ENCODE results near the gene EHMT2. TPM values are rescaled to one million over a fixed set of nuclear protein-coding genes. Genes with fewer than 3 reads are reported as not detected.
"Not testable (repeated sequence)": the region's sequence is repeated elsewhere in the genome, so short reads cannot be mapped to it uniquely, and the experiment has no call there.

Gene EHMT2
- total RNA-seq, 1 experiment from 2014 or later = 65.7 TPM

GRCh38 chr6:31907158-31907813 is 9.8 kb upstream of the EHMT2 start:
- H3K27me3 Mint-ChIP-seq (ENCODE audit: insufficient read depth, unreplicated experiment) = no peaks in the 10 kb centered on the region
- Histone ChIP-seq H3K9me3 (no peaks in the 10 kb centered on the region), H3K4me1 (peaks cover 13% of the 10 kb centered on the region; the same call in 1 of the 2 replicates), H3K27me3 (replicated peaks; ENCODE audit: control insufficient read depth, insufficient read depth, low read length) (no peaks in the 10 kb centered on the region), H3K4me3 (ENCODE audit: low read depth, low read length) (no peak overlapping the region), H3K36me3 (ENCODE audit: control insufficient read depth, insufficient read depth, low read length) (no peaks in the 10 kb centered on the region)
- intact Hi-C loops (cut with micrococcal nuclease; ENCODE audit: unreplicated experiment) = no loop called here
- ChIA-PET CTCF (interaction anchor here (0.6 to 2.4 kb wide), 7 partner anchors 9 to 288 kb away, joined by 3 to 11 read pairs (median 4); partner anchors contain the start of genes LSM2 and VARS1), POLR2A (interaction anchor here (0.7 kb wide), 1 partner anchor 169 kb away, joined by 3 read pairs; no protein-coding TSS in a partner anchor)
- TF ChIP-seq, protein P1, sequence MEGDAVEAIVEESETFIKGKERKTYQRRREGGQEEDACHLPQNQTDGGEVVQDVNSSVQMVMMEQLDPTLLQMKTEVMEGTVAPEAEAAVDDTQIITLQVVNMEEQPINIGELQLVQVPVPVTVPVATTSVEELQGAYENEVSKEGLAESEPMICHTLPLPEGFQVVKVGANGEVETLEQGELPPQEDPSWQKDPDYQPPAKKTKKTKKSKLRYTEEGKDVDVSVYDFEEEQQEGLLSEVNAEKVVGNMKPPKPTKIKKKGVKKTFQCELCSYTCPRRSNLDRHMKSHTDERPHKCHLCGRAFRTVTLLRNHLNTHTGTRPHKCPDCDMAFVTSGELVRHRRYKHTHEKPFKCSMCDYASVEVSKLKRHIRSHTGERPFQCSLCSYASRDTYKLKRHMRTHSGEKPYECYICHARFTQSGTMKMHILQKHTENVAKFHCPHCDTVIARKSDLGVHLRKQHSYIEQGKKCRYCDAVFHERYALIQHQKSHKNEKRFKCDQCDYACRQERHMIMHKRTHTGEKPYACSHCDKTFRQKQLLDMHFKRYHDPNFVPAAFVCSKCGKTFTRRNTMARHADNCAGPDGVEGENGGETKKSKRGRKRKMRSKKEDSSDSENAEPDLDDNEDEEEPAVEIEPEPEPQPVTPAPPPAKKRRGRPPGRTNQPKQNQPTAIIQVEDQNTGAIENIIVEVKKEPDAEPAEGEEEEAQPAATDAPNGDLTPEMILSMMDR (IDR thresholded peaks at IDR 0.05; ENCODE audit: insufficient read depth in 1 of 2, low read depth in 1 of 2, low read length in 1 of 2, severe bottlenecking in 1 of 2, unreplicated experiment in 1 of 2) = no peak
- H3K27ac Mint-ChIP-seq (ENCODE audit: unreplicated experiment) = no peak overlapping the region
- DNase-seq = peak in 1 of 2 experiments; percentile 55
- no TSS peak for BruUV-seq (replicated peaks)
- peaks cover 10% of the 10 kb centered on the region for H3K4me1 Mint-ChIP-seq (ENCODE audit: low read depth, unreplicated experiment)
- no peak overlapping the region for H3K4me3 Mint-ChIP-seq (ENCODE audit: unreplicated experiment)
- no peaks in the 10 kb centered on the region for H3K9me3 Mint-ChIP-seq (ENCODE audit: unreplicated experiment)
- peaks cover 10% of the 10 kb centered on the region for H3K36me3 Mint-ChIP-seq (ENCODE audit: insufficient read depth, unreplicated experiment)

DNA sequence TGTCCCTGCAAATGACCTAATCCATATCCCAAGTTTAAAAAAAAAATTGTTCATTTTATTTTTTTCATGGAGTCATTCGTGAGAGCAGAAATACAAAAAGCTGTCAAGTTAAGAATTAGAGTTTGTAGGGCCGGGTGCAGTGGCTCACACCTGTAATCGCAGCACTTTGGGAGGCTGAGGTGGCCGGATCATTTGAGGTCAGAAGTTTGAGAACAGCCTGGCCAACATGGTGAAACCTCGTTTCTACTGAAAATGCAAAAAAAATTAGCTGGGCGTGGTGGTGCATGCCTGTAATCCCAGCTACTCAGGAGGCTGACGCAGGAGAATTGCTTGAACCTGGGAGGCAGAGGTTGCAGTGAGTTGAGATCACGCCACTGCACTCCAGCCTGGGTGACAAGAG is 9.2 kb upstream of the EHMT2 start:
- POLR2A ChIA-PET; H3K36me3 ChIP-seq (ENCODE audit: control insufficient read depth, insufficient read depth, low read length); H3K9me3 ChIP-seq; H3K27me3 Mint-ChIP-seq (ENCODE audit: insufficient read depth, unreplicated experiment); DNase-seq; BruUV-seq (replicated peaks); H3K4me3 ChIP-seq (ENCODE audit: low read depth, low read length); H3K27me3 ChIP-seq (replicated peaks; ENCODE audit: control insufficient read depth, insufficient read depth, low read length); H3K4me3 Mint-ChIP-seq (ENCODE audit: unreplicated experiment); H3K9me3 Mint-ChIP-seq (ENCODE audit: unreplicated experiment); intact Hi-C loops (cut with micrococcal nuclease; ENCODE audit: unreplicated experiment): not testable (repeated sequence)
- H3K4me1 Mint-ChIP-seq (ENCODE audit: low read depth, unreplicated experiment) = peaks cover 10% of the 10 kb centered on the region
- CTCF ChIA-PET = interaction anchor here (0.6 to 2.4 kb wide), 5 partner anchors 15 to 289 kb away, joined by 3 to 11 read pairs (median 5); partner anchors contain the start of gene VARS1
- H3K27ac Mint-ChIP-seq (ENCODE audit: unreplicated experiment) = peak overlapping the region; percentile 10
- H3K36me3 Mint-ChIP-seq (ENCODE audit: insufficient read depth, unreplicated experiment) = peaks cover 15% of the 10 kb centered on the region
- peaks cover 13% of the 10 kb centered on the region; the same call in 1 of the 2 replicates for H3K4me1 ChIP-seq

DNA sequence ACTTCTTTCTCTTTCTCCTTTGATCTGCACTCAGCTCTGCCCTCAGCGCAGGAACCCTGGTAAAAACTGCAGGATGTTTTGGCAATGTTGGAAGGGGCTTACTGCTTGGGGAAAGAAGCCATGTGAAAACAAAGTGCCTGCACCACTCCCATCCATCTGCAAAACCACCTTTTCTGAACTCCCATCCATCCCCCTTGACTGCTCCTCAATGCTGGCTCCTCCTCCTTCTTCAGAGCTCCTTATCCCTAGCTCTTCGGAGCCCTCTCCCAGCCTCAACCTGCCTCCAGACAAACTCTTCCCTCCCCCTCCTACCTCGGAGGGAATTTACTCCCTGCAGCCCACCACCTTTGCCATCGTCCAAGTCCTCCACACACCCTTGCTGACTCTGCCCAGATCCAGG is 8.6 kb upstream of the EHMT2 start:
- no peaks in the 10 kb centered on the region for H3K9me3 ChIP-seq
- Mint-ChIP-seq H3K27ac (ENCODE audit: unreplicated experiment) (peak overlapping the region; percentile 10), H3K36me3 (ENCODE audit: insufficient read depth, unreplicated experiment) (peaks cover 16% of the 10 kb centered on the region), H3K9me3 (ENCODE audit: unreplicated experiment) (no peaks in the 10 kb centered on the region), H3K4me3 (ENCODE audit: unreplicated experiment) (no peak overlapping the region), H3K27me3 (ENCODE audit: insufficient read depth, unreplicated experiment) (no peaks in the 10 kb centered on the region), H3K4me1 (ENCODE audit: low read depth, unreplicated experiment) (peaks cover 10% of the 10 kb centered on the region)
- BruUV-seq (replicated peaks) = no TSS peak
- no peak overlapping the region for H3K4me3 ChIP-seq (ENCODE audit: low read depth, low read length)
- ChIA-PET POLR2A (no interaction called here), CTCF (interaction anchor here (1.1 to 2.4 kb wide), 2 partner anchors 45 to 46 kb away, joined by 5 to 11 read pairs; no protein-coding TSS in a partner anchor)
- H3K27me3 ChIP-seq (replicated peaks; ENCODE audit: control insufficient read depth, insufficient read depth, low read length) = no peaks in the 10 kb centered on the region
- intact Hi-C loops (cut with micrococcal nuclease; ENCODE audit: unreplicated experiment) = no loop called here
- H3K4me1 ChIP-seq = peaks cover 16% of the 10 kb centered on the region
- TF ChIP-seq, protein P1 (IDR thresholded peaks at IDR 0.05; ENCODE audit: insufficient read depth in 1 of 2, low read depth in 1 of 2, low read length in 1 of 2, severe bottlenecking in 1 of 2, unreplicated experiment in 1 of 2) = no peak
- no peaks in the 10 kb centered on the region for H3K36me3 ChIP-seq (ENCODE audit: control insufficient read depth, insufficient read depth, low read length)
- no peak for DNase-seq

All from Caco-2 (cell line).